ENCODE measurements around the gene GRIK3.

Gene GRIK3

DNA sequence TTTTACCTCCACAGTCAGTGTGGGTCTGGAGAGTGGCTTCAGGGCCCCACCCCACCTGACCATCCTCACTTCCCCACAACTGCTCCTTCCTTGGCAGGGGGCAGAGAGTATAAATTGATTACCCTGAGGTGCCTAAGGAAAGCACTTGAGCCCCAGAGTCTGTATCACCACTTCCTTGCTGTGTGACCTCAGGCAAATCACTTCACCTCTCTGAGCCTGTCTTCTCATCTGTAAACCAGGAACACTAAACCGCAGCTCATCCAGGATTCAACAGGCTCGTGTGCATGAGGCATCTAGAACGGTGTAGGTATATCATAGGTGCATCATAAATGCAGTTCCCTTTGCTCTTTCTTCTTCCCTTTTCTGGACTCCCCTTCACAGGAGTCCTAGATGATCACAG, 43.4 kb downstream of the GRIK3 start:
- TF ChIP-seq, protein P1, sequence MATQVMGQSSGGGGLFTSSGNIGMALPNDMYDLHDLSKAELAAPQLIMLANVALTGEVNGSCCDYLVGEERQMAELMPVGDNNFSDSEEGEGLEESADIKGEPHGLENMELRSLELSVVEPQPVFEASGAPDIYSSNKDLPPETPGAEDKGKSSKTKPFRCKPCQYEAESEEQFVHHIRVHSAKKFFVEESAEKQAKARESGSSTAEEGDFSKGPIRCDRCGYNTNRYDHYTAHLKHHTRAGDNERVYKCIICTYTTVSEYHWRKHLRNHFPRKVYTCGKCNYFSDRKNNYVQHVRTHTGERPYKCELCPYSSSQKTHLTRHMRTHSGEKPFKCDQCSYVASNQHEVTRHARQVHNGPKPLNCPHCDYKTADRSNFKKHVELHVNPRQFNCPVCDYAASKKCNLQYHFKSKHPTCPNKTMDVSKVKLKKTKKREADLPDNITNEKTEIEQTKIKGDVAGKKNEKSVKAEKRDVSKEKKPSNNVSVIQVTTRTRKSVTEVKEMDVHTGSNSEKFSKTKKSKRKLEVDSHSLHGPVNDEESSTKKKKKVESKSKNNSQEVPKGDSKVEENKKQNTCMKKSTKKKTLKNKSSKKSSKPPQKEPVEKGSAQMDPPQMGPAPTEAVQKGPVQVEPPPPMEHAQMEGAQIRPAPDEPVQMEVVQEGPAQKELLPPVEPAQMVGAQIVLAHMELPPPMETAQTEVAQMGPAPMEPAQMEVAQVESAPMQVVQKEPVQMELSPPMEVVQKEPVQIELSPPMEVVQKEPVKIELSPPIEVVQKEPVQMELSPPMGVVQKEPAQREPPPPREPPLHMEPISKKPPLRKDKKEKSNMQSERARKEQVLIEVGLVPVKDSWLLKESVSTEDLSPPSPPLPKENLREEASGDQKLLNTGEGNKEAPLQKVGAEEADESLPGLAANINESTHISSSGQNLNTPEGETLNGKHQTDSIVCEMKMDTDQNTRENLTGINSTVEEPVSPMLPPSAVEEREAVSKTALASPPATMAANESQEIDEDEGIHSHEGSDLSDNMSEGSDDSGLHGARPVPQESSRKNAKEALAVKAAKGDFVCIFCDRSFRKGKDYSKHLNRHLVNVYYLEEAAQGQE (IDR thresholded peaks at IDR 0.05; ENCODE audit: low read depth), result no peak
- TF ChIP-seq NFIC (IDR thresholded peaks at IDR 0.05), result no peak
- TF ChIP-seq FOXM1 (IDR thresholded peaks at IDR 0.05; ENCODE audit: borderline replicate concordance, low read depth), result no peak
- TF ChIP-seq TCF12 (IDR thresholded peaks at IDR 0.05; ENCODE audit: low read depth), result no peak
- TF ChIP-seq EP300 (IDR thresholded peaks at IDR 0.05; ENCODE audit: borderline replicate concordance), result no peak
- no peak for TF ChIP-seq EGR1 (IDR thresholded peaks at IDR 0.05)

DNA sequence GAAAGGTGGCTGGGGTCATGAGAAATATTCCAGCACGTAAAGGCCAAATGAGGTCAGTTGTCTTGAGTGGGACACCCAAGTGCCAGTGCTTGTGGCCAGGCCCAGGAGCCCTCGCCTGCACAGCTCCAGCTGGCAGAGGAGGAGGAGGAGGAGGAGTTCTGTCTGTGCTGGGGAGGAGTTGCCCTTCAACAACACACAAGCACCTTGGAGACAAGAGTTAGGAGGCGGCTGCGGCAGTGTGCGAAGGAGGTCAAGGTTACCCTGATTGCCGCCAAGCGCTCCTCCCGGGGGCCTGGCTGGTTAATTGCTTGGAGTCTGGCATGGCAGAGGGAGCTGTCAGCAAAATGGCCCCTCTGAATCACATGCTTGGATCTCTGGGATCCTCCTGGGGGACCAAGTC, 45.1 kb downstream of the GRIK3 start:
- TF ChIP-seq, protein P2, sequence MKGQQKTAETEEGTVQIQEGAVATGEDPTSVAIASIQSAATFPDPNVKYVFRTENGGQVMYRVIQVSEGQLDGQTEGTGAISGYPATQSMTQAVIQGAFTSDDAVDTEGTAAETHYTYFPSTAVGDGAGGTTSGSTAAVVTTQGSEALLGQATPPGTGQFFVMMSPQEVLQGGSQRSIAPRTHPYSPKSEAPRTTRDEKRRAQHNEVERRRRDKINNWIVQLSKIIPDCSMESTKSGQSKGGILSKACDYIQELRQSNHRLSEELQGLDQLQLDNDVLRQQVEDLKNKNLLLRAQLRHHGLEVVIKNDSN (IDR thresholded peaks at IDR 0.05), result no peak
- TF ChIP-seq RAD21 (IDR thresholded peaks at IDR 0.05; ENCODE audit: low read depth) (no peak), CREB1 (IDR thresholded peaks at IDR 0.05; ENCODE audit: low read depth) (no peak), FOXM1 (IDR thresholded peaks at IDR 0.05; ENCODE audit: borderline replicate concordance, low read depth) (no peak)

DNA sequence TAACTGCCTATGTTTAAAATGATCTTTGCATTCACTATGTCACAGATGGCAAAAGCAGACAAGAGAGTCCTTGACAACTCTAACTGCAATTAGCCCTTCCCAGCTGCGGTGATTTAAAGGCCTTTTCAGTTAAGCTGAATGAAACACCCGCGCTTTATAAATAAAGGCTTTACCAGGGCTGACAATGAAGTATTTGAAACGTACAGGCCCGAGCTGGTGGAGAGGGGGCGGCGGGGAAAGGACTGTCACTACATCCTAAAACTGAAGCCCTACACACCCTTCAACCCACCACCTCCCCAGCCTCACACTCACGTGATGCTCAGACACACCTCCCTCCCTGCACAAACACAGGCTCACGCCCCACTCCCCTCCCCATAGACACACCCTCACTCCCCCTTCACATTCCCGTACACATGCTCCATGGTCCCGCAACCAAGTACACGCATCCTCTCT, 45.5 kb downstream of the GRIK3 start:
- no peak for TF ChIP-seq CEBPB (IDR thresholded peaks at IDR 0.05)
- no peak for TF ChIP-seq NFIC (IDR thresholded peaks at IDR 0.05)

DNA sequence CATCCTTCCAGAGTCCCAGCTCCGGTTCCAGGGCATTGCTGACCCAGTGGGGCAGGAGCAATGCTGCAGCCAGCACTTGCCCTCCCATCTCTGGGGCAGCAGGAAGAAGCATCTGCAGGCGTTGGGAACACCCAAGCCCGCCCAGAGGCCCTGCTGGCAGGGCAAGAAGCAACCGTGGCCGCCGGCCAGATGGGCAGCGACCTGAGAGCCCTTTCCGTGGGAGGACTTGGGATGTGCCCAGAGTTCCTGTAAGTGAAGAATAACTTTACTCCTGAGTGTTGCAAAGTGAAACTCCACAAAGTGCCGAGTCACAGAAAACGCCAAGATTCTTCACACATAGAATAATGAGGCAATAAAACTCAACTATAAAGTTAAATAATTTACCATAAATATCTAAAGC, 46.0 kb downstream of the GRIK3 start:
- TF ChIP-seq RAD21 (IDR thresholded peaks at IDR 0.05; ENCODE audit: low read depth), result no peak
- TF ChIP-seq EGR1 (IDR thresholded peaks at IDR 0.05), result no peak
- no peak for TF ChIP-seq TCF12 (IDR thresholded peaks at IDR 0.05; ENCODE audit: low read depth)
- no peak for TF ChIP-seq EP300 (IDR thresholded peaks at IDR 0.05; ENCODE audit: borderline replicate concordance)
- TF ChIP-seq, protein P1 (IDR thresholded peaks at IDR 0.05; ENCODE audit: low read depth), result no peak
- TF ChIP-seq, protein P2 (IDR thresholded peaks at IDR 0.05), result no peak
- no peak for TF ChIP-seq TEAD4 (IDR thresholded peaks at IDR 0.05)
- no peak for TF ChIP-seq CREB1 (IDR thresholded peaks at IDR 0.05; ENCODE audit: low read depth)
- TF ChIP-seq ZBTB7A (IDR thresholded peaks at IDR 0.05; ENCODE audit: low read depth), result no peak
- TF ChIP-seq YY1 (IDR thresholded peaks at IDR 0.05; ENCODE audit: low read depth), result no peak
- TF ChIP-seq TAF1 (IDR thresholded peaks at IDR 0.05; ENCODE audit: low read depth), result no peak
- no peak for TF ChIP-seq NFIC (IDR thresholded peaks at IDR 0.05)
- TF ChIP-seq, protein P3, sequence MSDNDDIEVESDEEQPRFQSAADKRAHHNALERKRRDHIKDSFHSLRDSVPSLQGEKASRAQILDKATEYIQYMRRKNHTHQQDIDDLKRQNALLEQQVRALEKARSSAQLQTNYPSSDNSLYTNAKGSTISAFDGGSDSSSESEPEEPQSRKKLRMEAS (IDR thresholded peaks at IDR 0.05), result no peak
- no peak for TF ChIP-seq CEBPB (IDR thresholded peaks at IDR 0.05)
- no peak for TF ChIP-seq FOXM1 (IDR thresholded peaks at IDR 0.05; ENCODE audit: borderline replicate concordance, low read depth)

DNA sequence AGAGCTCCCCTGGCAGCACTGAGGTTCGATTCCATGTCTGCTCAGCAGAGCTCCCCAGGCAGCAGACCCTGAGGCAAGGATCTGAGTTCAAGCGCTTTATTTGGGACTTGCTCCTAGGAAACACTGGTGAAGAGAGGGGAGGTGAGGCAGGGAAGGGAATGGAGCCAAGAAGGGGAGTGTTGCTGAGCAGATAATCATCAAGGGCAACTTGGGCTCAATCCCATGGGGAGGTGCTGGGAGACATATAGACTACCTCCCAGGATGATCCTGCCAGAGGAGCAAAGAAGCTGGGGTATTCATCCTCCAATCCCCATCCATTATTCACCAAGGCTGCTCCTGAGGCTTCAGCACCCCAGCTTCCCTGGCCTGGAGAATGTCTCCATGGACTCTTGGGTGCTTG, 47.0 kb downstream of the GRIK3 start:
- TF ChIP-seq, protein P2 (IDR thresholded peaks at IDR 0.05), result no peak
- TF ChIP-seq TAF1 (IDR thresholded peaks at IDR 0.05; ENCODE audit: low read depth), result no peak
- TF ChIP-seq RAD21 (IDR thresholded peaks at IDR 0.05; ENCODE audit: low read depth), result no peak
- no peak for TF ChIP-seq FOXM1 (IDR thresholded peaks at IDR 0.05; ENCODE audit: borderline replicate concordance, low read depth)
- TF ChIP-seq TEAD4 (IDR thresholded peaks at IDR 0.05), result no peak
- TF ChIP-seq EP300 (IDR thresholded peaks at IDR 0.05; ENCODE audit: borderline replicate concordance), result no peak
- TF ChIP-seq, protein P3 (IDR thresholded peaks at IDR 0.05), result no peak
- TF ChIP-seq TCF12 (IDR thresholded peaks at IDR 0.05; ENCODE audit: low read depth), result no peak
- TF ChIP-seq EGR1 (IDR thresholded peaks at IDR 0.05), result no peak
- TF ChIP-seq CREB1 (IDR thresholded peaks at IDR 0.05; ENCODE audit: low read depth), result no peak
- TF ChIP-seq NFIC (IDR thresholded peaks at IDR 0.05), result no peak
- no peak for TF ChIP-seq YY1 (IDR thresholded peaks at IDR 0.05; ENCODE audit: low read depth)
- TF ChIP-seq CEBPB (IDR thresholded peaks at IDR 0.05), result no peak
- TF ChIP-seq, protein P1 (IDR thresholded peaks at IDR 0.05; ENCODE audit: low read depth), result no peak
